Smooth muscle cell (in vitro differentiated cells): Measurements from ENCODE around the gene FARP1. TPM values are rescaled to one million over a fixed set of nuclear protein-coding genes. Genes with fewer than 3 reads are reported as not detected.

Source experiments
- DNase-seq: peaks from one replicate; lab custom pipeline; 2025; ENCODE audit not compliant: unreplicated experiment; lab: John Stamatoyannopoulos, UW
- H2AFZ ChIP-seq: fragments of 200-600 bp; sonication (generic); 2 replicates; pipeline ENCODE4 v1.6.0; 2016; ENCODE audit warnings: antibody characterized with exemption, low read depth, mild to moderate bottlenecking
- H3F3A ChIP-seq: fragments of 200-600 bp; sonication (generic); 2 replicates; pipeline ENCODE4 v1.6.0; 2017; ENCODE audit warnings: antibody characterized with exemption, low read depth
- H3K27ac ChIP-seq: fragments of 200-600 bp; sonication (generic); 2 replicates; pipeline ENCODE4 v1.5.1; 2016; ENCODE audit warnings: low read depth, mild to moderate bottlenecking
- H3K27me3 ChIP-seq: fragments of 200-600 bp; sonication (generic); 2 replicates; pipeline ENCODE4 v1.6.1; 2016; ENCODE audit warnings: low read depth, mild to moderate bottlenecking
- H3K36me3 ChIP-seq: fragments of 200-600 bp; sonication (generic); 2 replicates; pipeline ENCODE4 v1.5.1; 2016; ENCODE audit warnings: low read depth
- H3K4me1 ChIP-seq: fragments of 200-600 bp; sonication (generic); 2 replicates; pipeline ENCODE4 v1.5.1; 2016; ENCODE audit warnings: low read depth
- H3K4me2 ChIP-seq: fragments of 200-600 bp; sonication (generic); 2 replicates; pipeline ENCODE4 v1.6.0; 2016; ENCODE audit warnings: mild to moderate bottlenecking
- H3K4me3 ChIP-seq: fragments of 200-600 bp; sonication (generic); 2 replicates; pipeline ENCODE4 v1.5.1; 2016; ENCODE audit warnings: mild to moderate bottlenecking
- H3K79me2 ChIP-seq: fragments of 200-600 bp; sonication (generic); 2 replicates; pipeline ENCODE4 v1.6.0; 2016; ENCODE audit warnings: low read depth, mild to moderate bottlenecking
- H3K9ac ChIP-seq: fragments of 200-600 bp; sonication (generic); 2 replicates; pipeline ENCODE4 v1.6.0; 2016; ENCODE audit warnings: low read depth
- H3K9me3 ChIP-seq: fragments of 200-600 bp; sonication (generic); replicated peaks from 2 replicates; pipeline ENCODE4 v1.5.1; 2016; ENCODE audit warnings: low read depth
- H4K20me1 ChIP-seq: fragments of 200-600 bp; sonication (generic); 2 replicates; pipeline ENCODE4 v1.6.0; 2016; ENCODE audit warnings: low read depth
- WGBS: methylation state at CpG from one replicate; pipeline ENCODE4 v1.1.7; 2016; ENCODE audit warnings: low lambda C conversion rate; 5-methylcytosine and 5-hydroxymethylcytosine counted together
- polyA plus RNA-seq: library from polyadenylated mRNA; unstranded; fragments of >200 nt; fragmentation: Nextera tagmentation; extraction: Ambion mirVana; gene quantifications from 2 replicates; pipeline ENCODE4 v1.2.1, GENCODE V29; 2016
- total RNA-seq: library from RNA; depleted of rRNA; stranded (reverse); fragments of >200 nt; gene quantifications from 2 replicates; pipeline ENCODE4 v1.2.3, GENCODE V29; 2014
- TF ChIP-seq, protein P1 (sequence below): fragments of 200-600 bp; sonication (generic); IDR thresholded peaks from 2 replicates; pipeline ENCODE4 v1.5.1; 2017; ENCODE audit warnings: borderline replicate concordance, mild to moderate bottlenecking, antibody characterized with exemption; ENCODE audit not compliant: insufficient read depth, poor library complexity, severe bottlenecking

The FARP1 gene
- total and polyA plus RNA-seq, 2 experiments from 2014 or later, result 59.4 to 104 TPM

DNA sequence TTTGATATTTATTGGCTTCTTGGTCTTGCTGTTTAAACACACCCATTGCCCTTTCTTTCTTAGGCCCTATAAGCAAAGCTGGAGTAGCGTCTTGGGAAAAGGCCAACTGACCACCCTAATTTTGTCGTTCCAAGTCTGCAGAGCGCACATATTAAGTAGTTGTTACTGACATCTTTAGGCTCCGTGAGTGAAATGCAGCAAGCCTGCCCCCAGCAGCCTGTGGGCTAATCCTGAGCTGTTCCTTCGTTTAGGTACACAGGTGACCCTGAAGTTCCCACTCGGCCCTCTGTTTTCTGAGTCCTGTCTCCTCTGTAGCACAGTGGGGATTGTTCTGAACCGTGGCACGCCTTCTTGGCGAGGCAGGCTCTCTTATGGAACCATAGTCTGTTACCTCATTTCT is 263.5 kb downstream of the FARP1 start:
- Histone ChIP-seq H4K20me1 (no peaks in the 10 kb centered on the region), H3K9me3 (no peaks in the 10 kb centered on the region), H2AFZ (no peak overlapping the region), H3F3A (no peaks in the 10 kb centered on the region), H3K27ac (no peak overlapping the region), H3K79me2 (no peaks in the 10 kb centered on the region), H3K4me1 (peaks cover 3% of the 10 kb centered on the region), H3K36me3 (peaks cover 2% of the 10 kb centered on the region), H3K9ac (no peak overlapping the region), H3K27me3 (no peaks in the 10 kb centered on the region), H3K4me3 (no peak overlapping the region), H3K4me2 (no peak overlapping the region)
- DNase-seq, result no peak
- TF ChIP-seq, protein P1, sequence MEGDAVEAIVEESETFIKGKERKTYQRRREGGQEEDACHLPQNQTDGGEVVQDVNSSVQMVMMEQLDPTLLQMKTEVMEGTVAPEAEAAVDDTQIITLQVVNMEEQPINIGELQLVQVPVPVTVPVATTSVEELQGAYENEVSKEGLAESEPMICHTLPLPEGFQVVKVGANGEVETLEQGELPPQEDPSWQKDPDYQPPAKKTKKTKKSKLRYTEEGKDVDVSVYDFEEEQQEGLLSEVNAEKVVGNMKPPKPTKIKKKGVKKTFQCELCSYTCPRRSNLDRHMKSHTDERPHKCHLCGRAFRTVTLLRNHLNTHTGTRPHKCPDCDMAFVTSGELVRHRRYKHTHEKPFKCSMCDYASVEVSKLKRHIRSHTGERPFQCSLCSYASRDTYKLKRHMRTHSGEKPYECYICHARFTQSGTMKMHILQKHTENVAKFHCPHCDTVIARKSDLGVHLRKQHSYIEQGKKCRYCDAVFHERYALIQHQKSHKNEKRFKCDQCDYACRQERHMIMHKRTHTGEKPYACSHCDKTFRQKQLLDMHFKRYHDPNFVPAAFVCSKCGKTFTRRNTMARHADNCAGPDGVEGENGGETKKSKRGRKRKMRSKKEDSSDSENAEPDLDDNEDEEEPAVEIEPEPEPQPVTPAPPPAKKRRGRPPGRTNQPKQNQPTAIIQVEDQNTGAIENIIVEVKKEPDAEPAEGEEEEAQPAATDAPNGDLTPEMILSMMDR, result no peak
- WGBS, result 96% methylated on average over 9 of the region's 9 CpGs

DNA sequence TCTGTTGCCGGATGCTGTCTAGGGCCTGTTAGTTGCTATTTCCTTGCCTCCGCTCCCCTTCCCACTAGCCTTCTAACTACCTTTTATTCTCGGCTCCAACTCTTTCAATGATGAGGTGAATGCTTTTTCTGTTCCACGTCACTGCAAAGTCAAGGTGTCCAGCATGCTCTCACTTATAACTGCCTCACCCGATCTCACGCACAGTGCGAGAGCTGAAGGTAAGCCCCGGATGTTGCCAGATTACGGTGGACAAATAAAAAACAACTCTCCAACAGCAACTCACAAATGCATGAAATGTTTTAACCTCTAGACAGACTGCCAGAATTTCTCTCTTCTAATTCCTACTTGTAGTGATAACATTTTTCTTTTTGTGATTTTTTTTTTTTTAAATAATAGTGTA is 264.1 kb downstream of the FARP1 start:
- H4K20me1 ChIP-seq, result no peaks in the 10 kb centered on the region
- no peaks in the 10 kb centered on the region for H3K79me2 ChIP-seq
- DNase-seq, result no peak
- H3K9me3 ChIP-seq, result no peaks in the 10 kb centered on the region
- H3F3A ChIP-seq, result no peaks in the 10 kb centered on the region
- H3K9ac ChIP-seq, result no peak overlapping the region
- no peak overlapping the region for H3K4me2 ChIP-seq
- no peak overlapping the region for H3K27ac ChIP-seq
- no peak overlapping the region for H3K4me3 ChIP-seq
- H3K4me1 ChIP-seq, result peaks cover 3% of the 10 kb centered on the region
- no peaks in the 10 kb centered on the region for H3K27me3 ChIP-seq
- H2AFZ ChIP-seq, result no peak overlapping the region
- peaks cover 2% of the 10 kb centered on the region for H3K36me3 ChIP-seq
- WGBS, result 95% methylated on average over 9 of the region's 9 CpGs
- TF ChIP-seq, protein P1, result no peak

DNA sequence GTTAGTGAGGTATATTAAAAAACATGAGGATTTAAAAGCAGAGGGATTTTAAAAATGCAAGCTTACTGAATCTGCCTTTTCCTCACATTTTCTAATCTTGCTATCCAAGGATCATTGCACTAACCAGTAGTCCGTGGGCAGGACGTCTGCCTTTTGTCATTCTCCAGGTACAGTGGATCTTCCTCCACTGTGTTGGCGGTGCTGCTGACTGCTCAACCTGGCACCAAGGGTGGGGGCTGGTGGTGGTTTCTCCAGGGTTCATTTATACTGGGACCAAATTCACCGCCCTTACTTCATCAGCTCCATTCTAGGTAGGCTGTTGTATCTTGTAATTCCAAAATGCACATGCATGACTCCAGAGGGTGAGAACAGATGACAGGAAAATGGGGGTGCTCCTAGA is 264.7 kb downstream of the FARP1 start:
- no peaks in the 10 kb centered on the region for H3K27me3 ChIP-seq
- no peak for DNase-seq
- TF ChIP-seq, protein P1, result no peak
- H3F3A ChIP-seq, result no peaks in the 10 kb centered on the region
- H4K20me1 ChIP-seq, result no peaks in the 10 kb centered on the region
- no peaks in the 10 kb centered on the region for H3K79me2 ChIP-seq
- 95% methylated on average over 4 of the region's 4 CpGs for WGBS
- no peaks in the 10 kb centered on the region for H3K9me3 ChIP-seq
- H2AFZ ChIP-seq, result no peak overlapping the region
- no peak overlapping the region for H3K27ac ChIP-seq
- no peak overlapping the region for H3K4me3 ChIP-seq
- no peak overlapping the region for H3K4me2 ChIP-seq
- peaks cover 3% of the 10 kb centered on the region for H3K4me1 ChIP-seq
- peaks cover 2% of the 10 kb centered on the region for H3K36me3 ChIP-seq
- no peak overlapping the region for H3K9ac ChIP-seq

DNA sequence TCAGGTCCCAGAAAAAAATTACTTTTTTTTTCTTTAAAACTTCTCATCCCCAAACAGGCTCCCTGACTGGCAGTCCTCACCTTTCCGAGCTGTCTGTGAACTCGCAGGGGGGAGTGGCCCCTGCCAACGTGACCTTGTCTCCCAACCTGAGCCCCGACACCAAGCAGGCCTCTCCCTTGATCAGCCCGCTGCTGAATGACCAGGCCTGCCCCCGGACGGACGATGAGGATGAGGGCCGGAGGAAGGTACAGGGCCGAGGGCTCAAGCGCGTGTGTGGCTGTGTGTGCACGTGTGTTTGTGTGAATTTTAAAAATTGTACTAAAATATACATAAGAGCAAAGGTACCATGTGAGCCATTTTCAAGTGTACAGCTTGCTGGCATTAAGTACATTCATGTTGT is 266.4 kb downstream of the FARP1 start:
- no peak for DNase-seq
- Histone ChIP-seq H3K9me3 (no peaks in the 10 kb centered on the region), H3K4me3 (no peak overlapping the region), H4K20me1 (no peaks in the 10 kb centered on the region), H3F3A (no peaks in the 10 kb centered on the region), H3K36me3 (no peaks in the 10 kb centered on the region), H3K27ac (no peak overlapping the region), H3K27me3 (no peaks in the 10 kb centered on the region), H3K4me1 (peaks cover 3% of the 10 kb centered on the region), H2AFZ (no peak overlapping the region), H3K4me2 (no peak overlapping the region), H3K79me2 (no peaks in the 10 kb centered on the region), H3K9ac (no peak overlapping the region)
- WGBS, result 96% methylated on average over 13 of the region's 13 CpGs
- TF ChIP-seq, protein P1, result no peak
